Gastrocnemius medialis (tissue), 4 donors: ENCODE results near the gene IFNW1.

Experiments used
- CTCF ChIP-seq, 5 experiments: fragments of 450-650 bp in 3 of 5; fragments of 200-600 bp in 2 of 5; sonication (generic) in 2 of 5; IDR thresholded peaks in 4 of 5; conservative IDR thresholded peaks in 1 of 5; 1 replicate in 4 of 5; 2 replicates in 1 of 5; pipeline ENCODE4 v1.5.1; 2016 to 2019; ENCODE audit warnings: antibody characterized with exemption in 5 of 5, mild to moderate bottlenecking in 3 of 5, moderate library complexity in 3 of 5
- POLR2A ChIP-seq, 2 donors: fragments of 450-650 bp; IDR thresholded peaks; one replicate each; pipeline ENCODE4 v1.6.1; 2017; ENCODE audit warnings: antibody characterized with exemption in 2 of 2, mild to moderate bottlenecking in 2 of 2, moderate library complexity in 2 of 2

GRCh38 chr9:21154018-21154608, 12.5 kb upstream of the IFNW1 start:
- no peak for TF ChIP-seq CTCF (IDR thresholded peaks at IDR 0.05 in 4 of 5, conservative IDR thresholded peaks at IDR 0.05 in 1 of 5)
- no peak for TF ChIP-seq POLR2A (IDR thresholded peaks at IDR 0.05)
